IPS DF 19.7 (cell line): Measurements from ENCODE around the gene C1orf87.

Experiments
- DNase-seq: peaks from one replicate; pipeline ENCODE4 v3.0.0-alpha.2; 2013; ENCODE audit warnings: low read depth, low spot score

The C1orf87 gene

GRCh38 chr1:60059468-60059867 lies 14.1 kb downstream of the C1orf87 start:
- no peak for DNase-seq

GRCh38 chr1:60055336-60055735 lies 18.2 kb downstream of the C1orf87 start:
- DNase-seq = no peak

- DNase-seq = no peak
Observed at GRCh38 chr1:60054374-60054773, 19.2 kb downstream of the C1orf87 start.

GRCh38 chr1:60052601-60053000 lies 21.0 kb downstream of the C1orf87 start:
- DNase-seq = no peak

- DNase-seq = no peak
Observed at GRCh38 chr1:60051191-60051590, 22.4 kb downstream of the C1orf87 start.

GRCh38 chr1:60049188-60049587 lies 24.4 kb downstream of the C1orf87 start:
- no peak for DNase-seq

GRCh38 chr1:60044881-60045280 lies 28.7 kb downstream of the C1orf87 start:
- no peak for DNase-seq

- no peak for DNase-seq
Observed at GRCh38 chr1:60041783-60042182, 31.8 kb downstream of the C1orf87 start.

GRCh38 chr1:60037669-60038068 lies 35.9 kb downstream of the C1orf87 start:
- no peak for DNase-seq

- DNase-seq = no peak
Observed at GRCh38 chr1:60036856-60037460, 36.6 kb downstream of the C1orf87 start.

- no peak for DNase-seq
Observed at GRCh38 chr1:60035921-60036320, 37.6 kb downstream of the C1orf87 start.

GRCh38 chr1:60034999-60035398 lies 38.6 kb downstream of the C1orf87 start:
- no peak for DNase-seq

- no peak for DNase-seq
Observed at GRCh38 chr1:60033066-60033465, 40.5 kb downstream of the C1orf87 start.

GRCh38 chr1:60031146-60031545 lies 42.4 kb downstream of the C1orf87 start:
- no peak for DNase-seq

- DNase-seq = no peak
Observed at GRCh38 chr1:60025552-60025951, 48.0 kb downstream of the C1orf87 start.

GRCh38 chr1:60017508-60018205 lies 55.9 kb downstream of the C1orf87 start:
- DNase-seq = no peak

- no peak for DNase-seq
Observed at GRCh38 chr1:60010690-60011089, 62.9 kb downstream of the C1orf87 start.

- DNase-seq = no peak
Observed at GRCh38 chr1:60008500-60008899, 65.1 kb downstream of the C1orf87 start.

- DNase-seq = no peak
Observed at GRCh38 chr1:60000625-60001024, 72.9 kb downstream of the C1orf87 start.

- DNase-seq = no peak
Observed at GRCh38 chr1:59999746-60000145, 73.8 kb downstream of the C1orf87 start.

GRCh38 chr1:59999006-59999405 lies 74.6 kb downstream of the C1orf87 start:
- DNase-seq = no peak

- DNase-seq = peak; percentile 35
Observed at GRCh38 chr1:59997479-59998115, 76.0 kb downstream of the C1orf87 start.
